B cell (primary cell): ENCODE results near the gene RANBP3L. TPM values are rescaled to one million over a fixed set of nuclear protein-coding genes. Genes with fewer than 3 reads are reported as not detected.

Experiments used
- ATAC-seq: fragments of 200-7000 bp; cut with Tn5 transposase; one replicate; pipeline ENCODE4 v1.10.0; 2021; ENCODE audit warnings: low read depth, mild to moderate bottlenecking, moderate number of reproducible peaks, moderate library complexity
- CTCF ChIA-PET: fragments of 350-600 bp; sonication (Branson Sonifier 250); formaldehyde crosslinking; loops from one replicate; lab custom pipeline; 2021; ENCODE audit warnings: antibody characterized with exemption, inconsistent platforms; lab: Charles Lee
- POLR2A ChIA-PET: fragments of 350-600 bp; sonication (Branson Sonifier 250); formaldehyde crosslinking; loops from one replicate; lab custom pipeline; 2021; ENCODE audit warnings: antibody characterized with exemption; lab: Charles Lee
- DNase-seq: peaks from one replicate; pipeline ENCODE4 v3.0.0; 2013
- H2AFZ ChIP-seq: 2 replicates; pipeline ENCODE4 v1.6.1; 2012; ENCODE audit warnings: mild to moderate bottlenecking, low read depth, low read length; ENCODE audit not compliant: insufficient read depth, poor library complexity, severe bottlenecking
- H3K27ac ChIP-seq, 2 donors: 1 replicate in 1 of 2; 2 replicates in 1 of 2; pipeline ENCODE4 v1.5.1; 2012 to 2013; ENCODE audit warnings: low read length in 2 of 2, mild to moderate bottlenecking in 2 of 2, moderate library complexity in 1 of 2
- H3K27me3 ChIP-seq, 4 experiments: fragments of 200-600 bp in 1 of 4; sonication (generic) in 1 of 4; replicated peaks in 1 of 4; 1 replicate in 2 of 4; 2 replicates in 2 of 4; pipeline versions ENCODE4 v1.6.1 to v1.7.0; 2013 to 2016; ENCODE audit warnings: low read length in 3 of 4, mild to moderate bottlenecking in 2 of 4, mixed read lengths in 1 of 4, moderate library complexity in 1 of 4; ENCODE audit not compliant: insufficient read depth in 4 of 4, control insufficient read depth in 3 of 4; ENCODE audit errors: control extremely low read depth in 1 of 4
- H3K36me3 ChIP-seq, 2 experiments: replicated peaks in 1 of 2; 1 replicate in 1 of 2; 2 replicates in 1 of 2; pipeline versions ENCODE4 v1.6.1 to v1.7.1; 2013; ENCODE audit warnings: low read length in 1 of 2; ENCODE audit not compliant: insufficient read depth in 2 of 2, control insufficient read depth in 1 of 2; ENCODE audit errors: control extremely low read depth in 1 of 2, extremely low read depth in 1 of 2
- H3K4me1 ChIP-seq, 2 donors: fragments of 200-600 bp in 1 of 2; sonication (generic) in 1 of 2; 1 replicate in 1 of 2; 2 replicates in 1 of 2; pipeline versions ENCODE4 v1.5.1 to v1.6.1; 2013 to 2017; ENCODE audit warnings: low read length in 2 of 2; ENCODE audit not compliant: control insufficient read depth in 2 of 2, insufficient read depth in 2 of 2
- H3K4me2 ChIP-seq: replicated peaks from 2 replicates; pipeline ENCODE3; 2012; ENCODE audit warnings: mild to moderate bottlenecking, low read depth, low read length; ENCODE audit not compliant: poor library complexity, severe bottlenecking
- H3K4me3 ChIP-seq, 5 experiments: fragments of 200-600 bp in 1 of 5; sonication (generic) in 1 of 5; 1 replicate in 3 of 5; 2 replicates in 2 of 5; pipeline versions ENCODE4 v1.5.1 to v1.7.0; 2011 to 2016; ENCODE audit warnings: low read length in 4 of 5, mild to moderate bottlenecking in 4 of 5, low read depth in 2 of 5, control low read depth in 1 of 5, moderate library complexity in 1 of 5; ENCODE audit not compliant: insufficient read depth in 1 of 5; ENCODE audit errors: control extremely low read depth in 1 of 5, extremely low read depth in 1 of 5
- H3K79me2 ChIP-seq: fragments of 200-600 bp; sonication (generic); one replicate; pipeline ENCODE4 v1.6.0; 2016; ENCODE audit warnings: low read length; ENCODE audit not compliant: control insufficient read depth, insufficient read depth
- H3K9ac ChIP-seq: fragments of 200-600 bp; sonication (generic); 2 replicates; pipeline ENCODE4 v1.6.1; 2017; ENCODE audit warnings: mild to moderate bottlenecking, low read length, moderate library complexity
- H3K9me3 ChIP-seq, 3 donors: one replicate each; pipeline versions ENCODE4 v1.6.1 to v1.7.1; 2013; ENCODE audit warnings: low read length in 2 of 3; ENCODE audit not compliant: control insufficient read depth in 2 of 3, insufficient read depth in 1 of 3; ENCODE audit errors: control extremely low read depth in 1 of 3
- H4K20me1 ChIP-seq: 2 replicates; pipeline ENCODE4 v1.6.0; 2012; ENCODE audit warnings: mild to moderate bottlenecking, low read length; ENCODE audit not compliant: insufficient read depth, control insufficient read depth, poor library complexity, severe bottlenecking
- H3K27ac Mint-ChIP-seq: one replicate; pipeline ENCODE4 v1.8.0; 2021; ENCODE audit warnings: mixed read lengths
- H3K27me3 Mint-ChIP-seq: one replicate; pipeline ENCODE4 v1.8.0; 2021; ENCODE audit warnings: mixed read lengths
- H3K4me1 Mint-ChIP-seq: one replicate; pipeline ENCODE4 v1.8.0; 2021; ENCODE audit warnings: mixed read lengths
- H3K4me3 Mint-ChIP-seq: one replicate; pipeline ENCODE4 v1.8.0; 2021; ENCODE audit warnings: mixed read lengths
- H3K9me3 Mint-ChIP-seq: one replicate; pipeline ENCODE4 v1.8.0; 2022; ENCODE audit warnings: mixed read lengths; ENCODE audit not compliant: insufficient read depth
- EZH2 ChIP-seq: IDR thresholded peaks from 2 replicates; pipeline ENCODE4 v1.6.1; 2012; ENCODE audit warnings: borderline replicate concordance, low read depth, mild to moderate bottlenecking, moderate library complexity, low read length; ENCODE audit not compliant: insufficient read depth, poor library complexity, severe bottlenecking
- WGBS: methylation state at CpG from one replicate; pipeline ENCODE4 v1.1.5; 2013; ENCODE audit warnings: missing lambda C conversion rate; ENCODE audit not compliant: insufficient coverage; 5-methylcytosine and 5-hydroxymethylcytosine counted together
- intact Hi-C: fragments of 100-400 bp; cut with micrococcal nuclease; formaldehyde crosslinking; loops from one replicate; pipeline ENCODE4 v1.10.0; 2022
- polyA plus RNA-seq: library from polyadenylated mRNA; depleted of rRNA; stranded (reverse); fragments of >200 nt; gene quantifications from 2 replicates; pipeline ENCODE4 v1.2.3, GENCODE V29; 2012
- total RNA-seq, 2 donors: library from RNA; stranded (reverse); fragments of 120-200 nt in 1 of 2; gene quantifications; 1 replicate in 1 of 2; 2 replicates in 1 of 2; pipeline versions ENCODE4 v1.2.3 to v1.2.4, GENCODE V29; 2013 to 2022
- TF ChIP-seq, protein P1 (sequence below): fragments of 200-600 bp; IDR thresholded peaks from one replicate; pipeline ENCODE4 v1.8.0; 2022; ENCODE audit warnings: antibody characterized with exemption, mild to moderate bottlenecking

RANBP3L gene
- total and polyA plus RNA-seq, 2 donors (not counting 1 experiment from before 2014, with no cell fraction given): not detected

DNA sequence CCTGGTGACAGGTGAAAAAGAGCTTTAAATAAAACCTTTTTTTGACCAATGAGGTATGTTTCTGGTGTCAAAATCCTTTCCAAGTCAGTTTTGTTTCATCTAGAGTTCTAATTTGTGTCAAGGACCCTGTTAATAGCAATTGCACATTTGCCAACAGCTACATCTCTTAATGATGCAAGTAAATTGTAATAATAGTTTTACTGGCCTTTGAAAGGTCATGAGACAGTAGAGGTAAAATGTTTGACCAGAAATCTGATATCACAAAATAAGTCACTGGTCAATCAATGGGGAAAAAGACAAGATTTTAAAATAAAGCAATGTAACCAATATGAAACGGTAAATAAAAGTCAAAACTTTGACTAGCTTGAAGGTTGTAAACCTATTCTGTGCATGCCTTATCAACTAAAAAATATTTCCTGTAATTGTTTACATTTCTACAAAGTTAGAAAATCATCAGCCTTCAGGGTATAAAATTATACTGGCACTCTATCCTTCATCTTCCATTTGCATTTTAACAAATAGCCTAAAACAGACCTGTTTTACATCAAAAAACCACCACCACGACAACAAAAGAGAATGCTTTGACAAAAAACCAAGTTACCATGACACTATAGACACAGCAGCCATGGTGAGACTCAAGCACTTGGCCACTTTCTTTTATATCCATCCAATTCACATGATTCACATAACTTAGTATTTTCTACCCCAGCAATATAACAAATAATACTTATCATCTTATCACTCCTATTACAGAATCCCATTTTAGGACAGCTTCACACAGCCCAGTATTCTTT lies 63.0 kb downstream of the RANBP3L start:
- Histone ChIP-seq H2AFZ (no peak overlapping the region), H3K27ac (no peak overlapping the region), H3K79me2 (peaks cover 5% of the 10 kb centered on the region), H3K4me2 (no peak overlapping the region), H3K36me3 (no peaks in the 10 kb centered on the region), H3K4me3 (no peak overlapping the region), H3K9ac (no peak overlapping the region), H3K9me3 (no peaks in the 10 kb centered on the region), H4K20me1 (no peaks in the 10 kb centered on the region), H3K27me3 (no peaks in the 10 kb centered on the region), H3K4me1 (peaks cover 19 to 23% of the 10 kb centered on the region in 2 donors)
- DNase-seq (no peak), ATAC-seq (no peak)
- intact Hi-C loops: no loop called here
- 78% methylated on average over 1 of the region's 2 CpGs for WGBS
- Mint-ChIP-seq H3K9me3 (no peaks in the 10 kb centered on the region), H3K27ac (peak overlapping the region; percentile 18), H3K4me3 (no peak overlapping the region), H3K4me1 (peaks cover 52% of the 10 kb centered on the region), H3K27me3 (no peaks in the 10 kb centered on the region)
- POLR2A ChIA-PET: no interaction called here
- TF ChIP-seq EZH2: no peak
- TF ChIP-seq, protein P1, sequence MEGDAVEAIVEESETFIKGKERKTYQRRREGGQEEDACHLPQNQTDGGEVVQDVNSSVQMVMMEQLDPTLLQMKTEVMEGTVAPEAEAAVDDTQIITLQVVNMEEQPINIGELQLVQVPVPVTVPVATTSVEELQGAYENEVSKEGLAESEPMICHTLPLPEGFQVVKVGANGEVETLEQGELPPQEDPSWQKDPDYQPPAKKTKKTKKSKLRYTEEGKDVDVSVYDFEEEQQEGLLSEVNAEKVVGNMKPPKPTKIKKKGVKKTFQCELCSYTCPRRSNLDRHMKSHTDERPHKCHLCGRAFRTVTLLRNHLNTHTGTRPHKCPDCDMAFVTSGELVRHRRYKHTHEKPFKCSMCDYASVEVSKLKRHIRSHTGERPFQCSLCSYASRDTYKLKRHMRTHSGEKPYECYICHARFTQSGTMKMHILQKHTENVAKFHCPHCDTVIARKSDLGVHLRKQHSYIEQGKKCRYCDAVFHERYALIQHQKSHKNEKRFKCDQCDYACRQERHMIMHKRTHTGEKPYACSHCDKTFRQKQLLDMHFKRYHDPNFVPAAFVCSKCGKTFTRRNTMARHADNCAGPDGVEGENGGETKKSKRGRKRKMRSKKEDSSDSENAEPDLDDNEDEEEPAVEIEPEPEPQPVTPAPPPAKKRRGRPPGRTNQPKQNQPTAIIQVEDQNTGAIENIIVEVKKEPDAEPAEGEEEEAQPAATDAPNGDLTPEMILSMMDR: no peak
- CTCF ChIA-PET: no interaction called here

GRCh38 chr5:36237751-36238150 lies 64.0 kb downstream of the RANBP3L start:
- H3K4me1 Mint-ChIP-seq: peaks cover 45% of the 10 kb centered on the region
- 100% methylated on average over 1 of the region's 2 CpGs for WGBS
- H3K4me3 Mint-ChIP-seq: no peak overlapping the region
- H2AFZ ChIP-seq: no peak overlapping the region
- no peaks in the 10 kb centered on the region for H3K9me3 ChIP-seq
- DNase-seq (no peak), ATAC-seq (no peak)
- intact Hi-C loops: no loop called here
- CTCF ChIA-PET: interaction anchor here (1.7 kb wide), 1 partner anchor 31 kb away, joined by 3 read pairs; no protein-coding TSS in a partner anchor
- no peak overlapping the region for H3K27ac ChIP-seq
- peaks cover 9% of the 10 kb centered on the region for H3K79me2 ChIP-seq
- H4K20me1 ChIP-seq: no peaks in the 10 kb centered on the region
- H3K36me3 ChIP-seq: no peaks in the 10 kb centered on the region
- no peak overlapping the region for H3K27ac Mint-ChIP-seq
- H3K4me2 ChIP-seq: no peak overlapping the region
- H3K4me3 ChIP-seq: no peak overlapping the region
- H3K9ac ChIP-seq: no peak overlapping the region
- TF ChIP-seq, protein P1: no peak
- no peak for TF ChIP-seq EZH2
- POLR2A ChIA-PET: no interaction called here
- H3K27me3 ChIP-seq: no peaks in the 10 kb centered on the region
- no peaks in the 10 kb centered on the region for H3K27me3 Mint-ChIP-seq
- no peaks in the 10 kb centered on the region for H3K9me3 Mint-ChIP-seq
- peaks cover 15 to 20% of the 10 kb centered on the region in 2 donors for H3K4me1 ChIP-seq
